Measurements from ENCODE around the gene CACNA2D3. TPM values are rescaled to one million over a fixed set of nuclear protein-coding genes. Genes with fewer than 3 reads are reported as not detected.

Gene CACNA2D3
- total RNA-seq, 1 donor from 2014 or later, result 0.17 TPM

- no peaks in the 10 kb centered on the region for H3K27me3 ChIP-seq (ENCODE audit: control insufficient read depth, insufficient read depth, low read length)
- TF ChIP-seq CTCF (IDR thresholded peaks at IDR 0.05; ENCODE audit: insufficient read depth, low read length, poor library complexity, severe bottlenecking), result no peak
- no peak overlapping the region for H3K4me3 ChIP-seq (ENCODE audit: low read depth, low read length)
- no peak for DNase-seq (ENCODE audit: low read depth)
- no peaks in the 10 kb centered on the region for H3K36me3 ChIP-seq (ENCODE audit: control insufficient read depth, insufficient read depth, low read length)
Measured at GRCh38 chr3:54182242-54182641, 59.9 kb downstream of the CACNA2D3 start.

- TF ChIP-seq CTCF (IDR thresholded peaks at IDR 0.05; ENCODE audit: insufficient read depth, low read length, poor library complexity, severe bottlenecking), result no peak
- Histone ChIP-seq H3K36me3 (ENCODE audit: control insufficient read depth, insufficient read depth, low read length) (no peaks in the 10 kb centered on the region), H3K4me3 (ENCODE audit: low read depth, low read length) (no peak overlapping the region), H3K27me3 (ENCODE audit: control insufficient read depth, insufficient read depth, low read length) (no peaks in the 10 kb centered on the region)
- no peak for DNase-seq (ENCODE audit: low read depth)
Measured at GRCh38 chr3:54185740-54186139, 63.4 kb downstream of the CACNA2D3 start.

- TF ChIP-seq CTCF (IDR thresholded peaks at IDR 0.05; ENCODE audit: insufficient read depth, low read length, poor library complexity, severe bottlenecking), result no peak
- DNase-seq (ENCODE audit: low read depth), result peak; percentile 34
- H3K4me3 ChIP-seq (ENCODE audit: low read depth, low read length), result no peak overlapping the region
- no peaks in the 10 kb centered on the region for H3K36me3 ChIP-seq (ENCODE audit: control insufficient read depth, insufficient read depth, low read length)
- H3K27me3 ChIP-seq (ENCODE audit: control insufficient read depth, insufficient read depth, low read length), result no peaks in the 10 kb centered on the region
Measured at GRCh38 chr3:54188176-54188791, 65.9 kb downstream of the CACNA2D3 start.

GRCh38 chr3:54191220-54191619, 68.9 kb downstream of the CACNA2D3 start:
- DNase-seq (ENCODE audit: low read depth), result no peak
- H3K36me3 ChIP-seq (ENCODE audit: control insufficient read depth, insufficient read depth, low read length), result no peaks in the 10 kb centered on the region
- H3K4me3 ChIP-seq (ENCODE audit: low read depth, low read length), result no peak overlapping the region
- no peak for TF ChIP-seq CTCF (IDR thresholded peaks at IDR 0.05; ENCODE audit: insufficient read depth, low read length, poor library complexity, severe bottlenecking)
- no peaks in the 10 kb centered on the region for H3K27me3 ChIP-seq (ENCODE audit: control insufficient read depth, insufficient read depth, low read length)

GRCh38 chr3:54192026-54192425, 69.7 kb downstream of the CACNA2D3 start:
- no peaks in the 10 kb centered on the region for H3K27me3 ChIP-seq (ENCODE audit: control insufficient read depth, insufficient read depth, low read length)
- H3K36me3 ChIP-seq (ENCODE audit: control insufficient read depth, insufficient read depth, low read length), result no peaks in the 10 kb centered on the region
- H3K4me3 ChIP-seq (ENCODE audit: low read depth, low read length), result no peak overlapping the region
- DNase-seq (ENCODE audit: low read depth), result no peak
- no peak for TF ChIP-seq CTCF (IDR thresholded peaks at IDR 0.05; ENCODE audit: insufficient read depth, low read length, poor library complexity, severe bottlenecking)

- H3K36me3 ChIP-seq (ENCODE audit: control insufficient read depth, insufficient read depth, low read length), result no peaks in the 10 kb centered on the region
- DNase-seq (ENCODE audit: low read depth), result no peak
- no peak for TF ChIP-seq CTCF (IDR thresholded peaks at IDR 0.05; ENCODE audit: insufficient read depth, low read length, poor library complexity, severe bottlenecking)
Measured at GRCh38 chr3:54193093-54193492, 70.7 kb downstream of the CACNA2D3 start.

More at GRCh38 chr3:54193093-54193492, 70.7 kb downstream of the CACNA2D3 start:
- Histone ChIP-seq H3K4me3 (ENCODE audit: low read depth, low read length) (no peak overlapping the region), H3K27me3 (ENCODE audit: control insufficient read depth, insufficient read depth, low read length) (no peaks in the 10 kb centered on the region)
